Measurements from ENCODE around the gene IRS2.
"Not testable (repeated sequence)": the region's sequence is repeated elsewhere in the genome, so short reads cannot be mapped to it uniquely, and the experiment has no call there.

The IRS2 gene

GRCh38 chr13:109735436-109735966 is 50.9 kb downstream of the IRS2 start:
- no peak overlapping the region for H3K27ac ChIP-seq
- no peaks in the 10 kb centered on the region for H3K36me3 ChIP-seq (ENCODE audit: insufficient read depth)
- no peak overlapping the region for H3K4me2 ChIP-seq
- no peaks in the 10 kb centered on the region for H3K27me3 ChIP-seq (ENCODE audit: insufficient read depth, low read depth)
- no peak overlapping the region for H3K9ac ChIP-seq
- no peak overlapping the region for H2AFZ ChIP-seq (ENCODE audit: low read depth)
- TF ChIP-seq, protein P1, sequence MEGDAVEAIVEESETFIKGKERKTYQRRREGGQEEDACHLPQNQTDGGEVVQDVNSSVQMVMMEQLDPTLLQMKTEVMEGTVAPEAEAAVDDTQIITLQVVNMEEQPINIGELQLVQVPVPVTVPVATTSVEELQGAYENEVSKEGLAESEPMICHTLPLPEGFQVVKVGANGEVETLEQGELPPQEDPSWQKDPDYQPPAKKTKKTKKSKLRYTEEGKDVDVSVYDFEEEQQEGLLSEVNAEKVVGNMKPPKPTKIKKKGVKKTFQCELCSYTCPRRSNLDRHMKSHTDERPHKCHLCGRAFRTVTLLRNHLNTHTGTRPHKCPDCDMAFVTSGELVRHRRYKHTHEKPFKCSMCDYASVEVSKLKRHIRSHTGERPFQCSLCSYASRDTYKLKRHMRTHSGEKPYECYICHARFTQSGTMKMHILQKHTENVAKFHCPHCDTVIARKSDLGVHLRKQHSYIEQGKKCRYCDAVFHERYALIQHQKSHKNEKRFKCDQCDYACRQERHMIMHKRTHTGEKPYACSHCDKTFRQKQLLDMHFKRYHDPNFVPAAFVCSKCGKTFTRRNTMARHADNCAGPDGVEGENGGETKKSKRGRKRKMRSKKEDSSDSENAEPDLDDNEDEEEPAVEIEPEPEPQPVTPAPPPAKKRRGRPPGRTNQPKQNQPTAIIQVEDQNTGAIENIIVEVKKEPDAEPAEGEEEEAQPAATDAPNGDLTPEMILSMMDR (conservative IDR thresholded peaks at IDR 0.05; ENCODE audit: low read depth, low read length): no peak
- no peak overlapping the region for H3K4me3 ChIP-seq (IDR thresholded peaks at IDR 0.05; ENCODE audit: insufficient read depth, low read depth, low read length)
- no peaks in the 10 kb centered on the region for H3K4me1 ChIP-seq (ENCODE audit: low read depth, poor library complexity, severe bottlenecking)
- no peaks in the 10 kb centered on the region for H4K20me1 ChIP-seq (ENCODE audit: insufficient read depth)
- H3K79me2 ChIP-seq (ENCODE audit: insufficient read depth, low read depth): no peaks in the 10 kb centered on the region

DNA sequence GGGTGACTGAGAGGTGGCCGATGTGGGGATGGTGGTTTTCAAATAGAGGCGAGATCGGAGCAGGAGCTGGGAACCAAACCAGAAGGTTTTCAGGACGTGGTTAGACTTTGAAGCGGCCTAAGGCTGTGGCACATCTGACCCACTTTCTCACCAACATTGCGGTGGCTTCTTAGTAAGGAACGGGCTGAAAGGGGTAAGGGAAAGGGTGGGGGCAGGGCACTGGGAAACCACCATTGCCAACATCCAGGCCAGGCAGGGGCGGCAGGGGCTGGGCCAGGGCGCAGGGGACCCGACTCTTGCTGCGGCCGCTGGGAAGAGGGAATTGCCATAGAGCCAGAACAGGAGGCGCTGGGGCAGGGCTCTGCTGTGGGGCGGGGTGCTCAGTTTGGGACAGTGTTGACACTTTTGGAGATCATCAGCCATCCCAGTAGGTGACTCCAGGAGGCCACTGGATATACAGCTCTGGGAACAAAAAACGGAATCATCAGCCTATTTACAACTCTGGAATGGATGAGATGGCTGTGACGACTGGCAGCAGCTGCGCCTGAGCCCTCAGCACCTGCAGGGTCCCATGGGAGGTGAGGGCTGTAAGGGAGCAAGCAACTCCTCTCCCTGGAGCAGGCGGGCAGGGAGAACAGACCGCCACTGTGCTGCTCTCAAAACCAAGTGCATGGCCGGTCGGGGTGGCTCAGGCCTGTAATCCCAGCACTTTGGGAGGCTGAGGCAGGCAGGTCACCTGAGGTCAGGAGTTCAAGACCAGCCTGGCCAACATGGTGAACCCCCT is 52.2 kb downstream of the IRS2 start:
- TF ChIP-seq, protein P1 (conservative IDR thresholded peaks at IDR 0.05; ENCODE audit: low read depth, low read length): no peak

DNA sequence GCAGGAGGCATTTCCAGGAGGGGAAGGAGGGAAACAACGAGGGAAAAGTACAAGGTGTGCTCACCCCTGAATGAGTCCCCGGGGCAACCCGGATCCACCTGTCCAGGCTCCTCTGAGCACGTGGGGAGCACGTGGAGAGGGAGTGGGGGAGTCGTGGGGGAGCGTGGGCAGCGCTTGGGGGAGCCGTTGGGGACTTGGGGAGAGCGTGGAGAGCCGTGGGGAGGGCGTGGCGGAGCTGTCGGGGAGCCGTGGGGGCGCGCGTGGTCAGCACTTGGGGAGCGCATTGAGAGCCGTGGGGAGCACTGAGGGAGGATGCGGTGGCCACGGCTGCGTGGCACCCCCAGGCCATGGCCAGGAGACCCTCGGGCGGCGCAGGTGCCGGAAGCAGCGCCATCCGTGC is 52.8 kb downstream of the IRS2 start:
- no peak overlapping the region for H3K9ac ChIP-seq
- no peak overlapping the region for H3K4me2 ChIP-seq
- no peaks in the 10 kb centered on the region for H3K79me2 ChIP-seq (ENCODE audit: insufficient read depth, low read depth)
- H3K36me3 ChIP-seq (ENCODE audit: insufficient read depth): no peaks in the 10 kb centered on the region
- TF ChIP-seq, protein P1 (conservative IDR thresholded peaks at IDR 0.05; ENCODE audit: low read depth, low read length): no peak
- H3K4me1 ChIP-seq (ENCODE audit: low read depth, poor library complexity, severe bottlenecking): no peaks in the 10 kb centered on the region
- no peaks in the 10 kb centered on the region for H4K20me1 ChIP-seq (ENCODE audit: insufficient read depth)
- no peaks in the 10 kb centered on the region for H3K27me3 ChIP-seq (ENCODE audit: insufficient read depth, low read depth)
- H2AFZ ChIP-seq (ENCODE audit: low read depth): no peak overlapping the region
- H3K4me3 ChIP-seq (IDR thresholded peaks at IDR 0.05; ENCODE audit: insufficient read depth, low read depth, low read length): no peak overlapping the region
- no peak overlapping the region for H3K27ac ChIP-seq

More for the DNA sequence above, 52.2 kb downstream of the IRS2 start:
- no peak overlapping the region for H3K27ac ChIP-seq
- H3K36me3 ChIP-seq (ENCODE audit: insufficient read depth): no peaks in the 10 kb centered on the region
- no peak overlapping the region for H3K9ac ChIP-seq
- no peak overlapping the region for H2AFZ ChIP-seq (ENCODE audit: low read depth)
- no peaks in the 10 kb centered on the region for H3K79me2 ChIP-seq (ENCODE audit: insufficient read depth, low read depth)
- H3K4me3 ChIP-seq (IDR thresholded peaks at IDR 0.05; ENCODE audit: insufficient read depth, low read depth, low read length): no peak overlapping the region
- H3K4me2 ChIP-seq: no peak overlapping the region
- no peaks in the 10 kb centered on the region for H4K20me1 ChIP-seq (ENCODE audit: insufficient read depth)
- H3K4me1 ChIP-seq (ENCODE audit: low read depth, poor library complexity, severe bottlenecking): no peaks in the 10 kb centered on the region
- no peaks in the 10 kb centered on the region for H3K27me3 ChIP-seq (ENCODE audit: insufficient read depth, low read depth)

DNA sequence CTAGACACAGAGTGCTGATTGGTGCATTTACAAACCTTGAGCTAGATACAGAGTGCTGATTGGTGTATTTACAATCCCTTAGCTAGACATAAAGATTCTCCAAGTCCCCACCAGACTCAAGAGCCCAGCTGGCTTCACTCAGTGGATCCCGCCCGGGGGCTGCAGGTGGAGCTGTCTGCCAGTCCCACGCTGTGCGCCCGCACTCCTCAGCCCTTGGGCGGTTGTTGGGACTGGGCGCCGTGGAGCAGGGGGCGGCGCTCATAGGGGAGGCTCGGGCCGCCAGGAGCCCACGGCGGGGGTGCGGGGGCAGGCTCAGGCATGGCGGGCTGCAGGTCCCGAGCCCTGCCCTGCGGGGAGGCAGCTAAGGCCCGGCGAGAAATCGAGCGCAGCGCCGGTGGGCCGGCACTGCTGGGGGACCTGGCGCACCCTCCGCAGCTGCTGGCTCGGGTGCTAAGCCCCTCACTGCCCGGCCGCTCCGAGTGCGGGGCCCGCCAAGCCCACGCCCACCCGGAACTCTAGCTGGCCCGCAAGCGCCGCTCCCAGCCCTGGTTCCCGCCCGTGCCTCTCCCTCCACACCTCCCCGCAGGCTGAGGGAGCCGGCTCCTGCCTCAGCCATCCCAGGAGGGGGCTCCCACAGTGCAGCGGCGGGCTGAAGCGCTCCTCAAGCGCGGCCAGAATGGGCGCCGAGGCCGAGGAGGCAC is 53.8 kb downstream of the IRS2 start:
- not testable (repeated sequence) for H4K20me1 ChIP-seq (ENCODE audit: insufficient read depth); H3K4me1 ChIP-seq (ENCODE audit: low read depth, poor library complexity, severe bottlenecking); H3K4me3 ChIP-seq (IDR thresholded peaks at IDR 0.05; ENCODE audit: insufficient read depth, low read depth, low read length); H3K36me3 ChIP-seq (ENCODE audit: insufficient read depth); H3K79me2 ChIP-seq (ENCODE audit: insufficient read depth, low read depth); H3K27me3 ChIP-seq (ENCODE audit: insufficient read depth, low read depth); H3K4me2 ChIP-seq; H2AFZ ChIP-seq (ENCODE audit: low read depth); H3K9ac ChIP-seq; H3K27ac ChIP-seq

All from KMS-11 (cell line).